Astrocyte (in vitro differentiated cells and primary cell): ENCODE data around the gene TRAK2. TPM values are rescaled to one million over a fixed set of nuclear protein-coding genes. Genes with fewer than 3 reads are reported as not detected.

ENCODE experiments used
- DNase-seq: peaks from one replicate; pipeline ENCODE4 v3.0.0-alpha.2; 2010; ENCODE audit warnings: low read depth
- FAIRE-seq: peaks from 2 replicates; lab custom pipeline; 2011; peaks lifted over from hg19 to GRCh38; lab: Jason Lieb, UNC
- H2AFZ ChIP-seq: 2 replicates; pipeline ENCODE4 v1.6.0; 2012; ENCODE audit warnings: low read depth, low read length, inconsistent platforms
- H3K27ac ChIP-seq: 2 replicates; pipeline ENCODE4 v1.5.1; 2011; ENCODE audit warnings: low read depth, low read length, inconsistent platforms
- H3K27me3 ChIP-seq: 2 replicates; pipeline ENCODE4 v1.6.0; 2011; ENCODE audit warnings: low read length, inconsistent platforms; ENCODE audit not compliant: insufficient read depth
- H3K36me3 ChIP-seq: 2 replicates; pipeline ENCODE4 v1.5.1; 2011; ENCODE audit warnings: low read length, inconsistent platforms; ENCODE audit not compliant: insufficient read depth
- H3K4me1 ChIP-seq: 2 replicates; pipeline ENCODE4 v1.5.1; 2011; ENCODE audit warnings: low read length, inconsistent platforms; ENCODE audit not compliant: insufficient read depth
- H3K4me2 ChIP-seq: 2 replicates; pipeline ENCODE4 v1.6.0; 2012; ENCODE audit warnings: low read length, inconsistent platforms
- H3K4me3 ChIP-seq: 2 replicates; pipeline ENCODE4 v1.5.1; 2011; ENCODE audit warnings: low read depth, mild to moderate bottlenecking, low read length, inconsistent platforms; ENCODE audit not compliant: insufficient read depth
- H3K79me2 ChIP-seq: 2 replicates; pipeline ENCODE4 v1.6.0; 2012; ENCODE audit warnings: mild to moderate bottlenecking, low read length, inconsistent platforms; ENCODE audit not compliant: insufficient read depth
- H3K9ac ChIP-seq: 2 replicates; pipeline ENCODE4 v1.6.0; 2012; ENCODE audit warnings: mild to moderate bottlenecking, low read length, inconsistent platforms
- H3K9me3 ChIP-seq: 2 replicates; pipeline ENCODE4 v1.5.1; 2012; ENCODE audit warnings: low read depth, mild to moderate bottlenecking, low read length, inconsistent platforms; ENCODE audit not compliant: insufficient read depth
- H4K20me1 ChIP-seq: 2 replicates; pipeline ENCODE4 v1.6.0; 2012; ENCODE audit warnings: low read length, inconsistent platforms; ENCODE audit not compliant: insufficient read depth
- H3K27ac Mint-ChIP-seq: one replicate; pipeline ENCODE4 v1.8.0; 2021; ENCODE audit warnings: mild to moderate bottlenecking, mixed read lengths; ENCODE audit not compliant: unreplicated experiment
- H3K27me3 Mint-ChIP-seq: one replicate; pipeline ENCODE4 v1.8.0; 2021; ENCODE audit warnings: low read depth, mixed read lengths; ENCODE audit not compliant: unreplicated experiment
- H3K36me3 Mint-ChIP-seq: one replicate; pipeline ENCODE4 v1.8.0; 2021; ENCODE audit warnings: low read depth, mixed read lengths; ENCODE audit not compliant: unreplicated experiment
- H3K4me1 Mint-ChIP-seq: one replicate; pipeline ENCODE4 v1.8.0; 2021; ENCODE audit warnings: low read depth, mixed read lengths; ENCODE audit not compliant: unreplicated experiment
- H3K4me3 Mint-ChIP-seq: one replicate; pipeline ENCODE4 v1.8.0; 2021; ENCODE audit warnings: mild to moderate bottlenecking, moderate library complexity, mixed read lengths; ENCODE audit not compliant: unreplicated experiment
- H3K9me3 Mint-ChIP-seq: one replicate; pipeline ENCODE4 v1.8.0; 2021; ENCODE audit warnings: mild to moderate bottlenecking, mixed read lengths; ENCODE audit not compliant: unreplicated experiment
- EZH2 ChIP-seq: IDR thresholded peaks from 2 replicates; pipeline ENCODE4 v1.6.1; 2012; ENCODE audit warnings: mild to moderate bottlenecking, low read length, inconsistent platforms; ENCODE audit not compliant: insufficient read depth
- total RNA-seq: library from RNA; stranded (reverse); gene quantifications from 2 replicates; pipeline ENCODE4 v1.2.1, GENCODE V29; 2021
- TF ChIP-seq, protein P1 (sequence below): IDR thresholded peaks from 2 replicates; pipeline ENCODE4 v1.5.1; 2011; ENCODE audit warnings: low read depth, mild to moderate bottlenecking, inconsistent platforms, low read length, moderate library complexity; ENCODE audit not compliant: insufficient read depth

TRAK2 gene
- total RNA-seq, 1 donor from 2014 or later = 39.1 TPM

GRCh38 chr2:201467666-201468065, 16.4 kb upstream of the TRAK2 start:
- H3K4me2 ChIP-seq = no peak overlapping the region
- peaks cover 25% of the 10 kb centered on the region for H3K4me1 Mint-ChIP-seq
- no peak overlapping the region for H3K4me3 Mint-ChIP-seq
- H3K9me3 ChIP-seq = no peaks in the 10 kb centered on the region
- no peak overlapping the region for H3K4me3 ChIP-seq
- no peak overlapping the region for H3K27ac Mint-ChIP-seq
- H4K20me1 ChIP-seq = no peaks in the 10 kb centered on the region
- no peak for FAIRE-seq
- H3K27ac ChIP-seq = no peak overlapping the region
- H3K9ac ChIP-seq = no peak overlapping the region
- H3K36me3 Mint-ChIP-seq = peaks cover 17% of the 10 kb centered on the region
- H3K79me2 ChIP-seq = no peaks in the 10 kb centered on the region
- peaks cover 6% of the 10 kb centered on the region for H3K36me3 ChIP-seq
- peaks cover 30% of the 10 kb centered on the region for H3K4me1 ChIP-seq
- H3K27me3 Mint-ChIP-seq = no peaks in the 10 kb centered on the region
- H2AFZ ChIP-seq = no peak overlapping the region
- no peak for DNase-seq
- no peaks in the 10 kb centered on the region for H3K9me3 Mint-ChIP-seq
- no peak for TF ChIP-seq EZH2
- TF ChIP-seq, protein P1, sequence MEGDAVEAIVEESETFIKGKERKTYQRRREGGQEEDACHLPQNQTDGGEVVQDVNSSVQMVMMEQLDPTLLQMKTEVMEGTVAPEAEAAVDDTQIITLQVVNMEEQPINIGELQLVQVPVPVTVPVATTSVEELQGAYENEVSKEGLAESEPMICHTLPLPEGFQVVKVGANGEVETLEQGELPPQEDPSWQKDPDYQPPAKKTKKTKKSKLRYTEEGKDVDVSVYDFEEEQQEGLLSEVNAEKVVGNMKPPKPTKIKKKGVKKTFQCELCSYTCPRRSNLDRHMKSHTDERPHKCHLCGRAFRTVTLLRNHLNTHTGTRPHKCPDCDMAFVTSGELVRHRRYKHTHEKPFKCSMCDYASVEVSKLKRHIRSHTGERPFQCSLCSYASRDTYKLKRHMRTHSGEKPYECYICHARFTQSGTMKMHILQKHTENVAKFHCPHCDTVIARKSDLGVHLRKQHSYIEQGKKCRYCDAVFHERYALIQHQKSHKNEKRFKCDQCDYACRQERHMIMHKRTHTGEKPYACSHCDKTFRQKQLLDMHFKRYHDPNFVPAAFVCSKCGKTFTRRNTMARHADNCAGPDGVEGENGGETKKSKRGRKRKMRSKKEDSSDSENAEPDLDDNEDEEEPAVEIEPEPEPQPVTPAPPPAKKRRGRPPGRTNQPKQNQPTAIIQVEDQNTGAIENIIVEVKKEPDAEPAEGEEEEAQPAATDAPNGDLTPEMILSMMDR = no peak
- no peaks in the 10 kb centered on the region for H3K27me3 ChIP-seq

DNA sequence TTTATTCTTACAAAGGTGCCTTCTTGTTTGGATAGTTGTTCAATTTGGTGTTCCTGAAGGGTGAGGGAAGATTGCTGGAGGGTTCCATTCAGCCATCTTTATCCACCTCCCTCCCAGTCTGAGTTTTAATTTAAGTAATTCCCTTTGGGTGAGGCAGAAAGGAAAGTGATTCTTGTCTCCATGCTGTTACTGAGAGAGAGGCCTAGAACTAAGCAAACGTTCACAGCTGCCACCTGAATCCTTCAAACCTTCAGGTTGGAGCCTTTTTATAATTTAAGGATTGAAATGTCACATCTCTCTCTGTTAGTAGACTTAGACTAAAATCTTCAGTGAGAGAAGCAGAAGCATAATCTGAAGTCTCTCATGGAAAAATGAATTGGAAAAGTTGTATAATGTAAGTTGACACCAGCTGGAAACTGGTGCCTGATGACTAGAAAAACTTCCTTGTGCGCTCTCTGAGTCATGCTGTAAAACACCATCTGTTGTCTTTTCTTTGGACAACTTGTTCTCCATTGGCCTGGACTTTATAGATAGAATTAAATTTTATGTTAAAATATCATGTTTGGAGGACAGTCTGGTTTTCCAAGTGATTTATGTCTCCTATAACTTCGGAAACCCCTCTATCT, 14.9 kb upstream of the TRAK2 start:
- H3K36me3 Mint-ChIP-seq = peaks cover 29% of the 10 kb centered on the region
- Histone ChIP-seq H3K4me3 (no peak overlapping the region), H4K20me1 (no peaks in the 10 kb centered on the region), H3K79me2 (no peaks in the 10 kb centered on the region), H2AFZ (no peak overlapping the region), H3K27me3 (no peaks in the 10 kb centered on the region), H3K4me1 (peaks cover 23% of the 10 kb centered on the region), H3K9ac (peak overlapping the region; percentile 24), H3K4me2 (peak overlapping the region; percentile 44), H3K9me3 (no peaks in the 10 kb centered on the region), H3K27ac (peak overlapping the region; percentile 44), H3K36me3 (peaks cover 3% of the 10 kb centered on the region)
- peaks cover 7% of the 10 kb centered on the region for H3K9me3 Mint-ChIP-seq
- TF ChIP-seq EZH2 = no peak
- TF ChIP-seq, protein P1 = no peak
- no peaks in the 10 kb centered on the region for H3K27me3 Mint-ChIP-seq
- no peak overlapping the region for H3K4me3 Mint-ChIP-seq
- H3K27ac Mint-ChIP-seq = peak overlapping the region; percentile 88
- DNase-seq = peak; percentile 79
- FAIRE-seq = no peak
- H3K4me1 Mint-ChIP-seq = peaks cover 25% of the 10 kb centered on the region

GRCh38 chr2:201465524-201465971, 14.3 kb upstream of the TRAK2 start:
- TF ChIP-seq, protein P1 = no peak
- no peak for TF ChIP-seq EZH2
- no peak overlapping the region for H2AFZ ChIP-seq
- H3K4me3 Mint-ChIP-seq = no peak overlapping the region
- no peaks in the 10 kb centered on the region for H3K27me3 ChIP-seq
- no peaks in the 10 kb centered on the region for H3K27me3 Mint-ChIP-seq
- peaks cover 25% of the 10 kb centered on the region for H3K4me1 Mint-ChIP-seq
- DNase-seq (no peak), FAIRE-seq (peak; percentile 39)
- peak overlapping the region; percentile 24 for H3K9ac ChIP-seq
- H3K4me1 ChIP-seq = peaks cover 20% of the 10 kb centered on the region
- no peak overlapping the region for H3K4me3 ChIP-seq
- H3K27ac ChIP-seq = no peak overlapping the region
- H3K9me3 ChIP-seq = no peaks in the 10 kb centered on the region
- peaks cover 28% of the 10 kb centered on the region for H3K36me3 Mint-ChIP-seq
- peak overlapping the region; percentile 44 for H3K4me2 ChIP-seq
- peaks cover 3% of the 10 kb centered on the region for H3K36me3 ChIP-seq
- H3K9me3 Mint-ChIP-seq = peaks cover 8% of the 10 kb centered on the region
- H3K79me2 ChIP-seq = no peaks in the 10 kb centered on the region
- peak overlapping the region; percentile 88 for H3K27ac Mint-ChIP-seq
- no peaks in the 10 kb centered on the region for H4K20me1 ChIP-seq
